ENCODE measurements around the gene OR6C70. TPM values are rescaled to one million over a fixed set of nuclear protein-coding genes. Genes with fewer than 3 reads are reported as not detected.

OR6C70 gene
- total and polyA plus RNA-seq, 9 of the 15 experiments (the other 6 are each of a cell fraction or from before 2014, with no cell fraction given), result not detected

DNA sequence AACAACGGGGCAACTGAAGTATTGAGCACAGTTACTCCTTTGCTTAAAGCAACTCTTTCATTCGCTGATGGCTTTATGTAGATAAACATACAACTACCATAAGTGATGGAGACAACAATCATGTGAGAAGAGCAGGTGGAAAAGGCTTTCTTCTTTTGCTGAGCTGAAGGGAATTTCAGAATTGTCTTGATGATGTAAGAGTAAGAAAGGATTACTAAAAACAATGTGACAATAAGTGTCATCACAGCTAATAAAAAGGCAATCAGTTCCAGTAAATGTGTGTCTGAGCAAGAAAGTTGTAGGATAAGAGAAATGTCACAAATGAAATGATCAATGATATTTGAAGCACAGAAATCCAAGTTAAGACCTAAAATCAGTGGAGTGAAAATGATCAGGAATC is 647 bp downstream of the OR6C70 start:
- WGBS (ENCODE audit: insufficient coverage, low coverage, missing lambda C conversion rate), result 3% methylated on average over 2 of the region's 2 CpGs
- in situ Hi-C loops (cut with MboI), result no loop called here
- FAIRE-seq (no peak), DNase-seq (ENCODE audit: extremely low read depth in 1 of 4, low spot score in 3 of 4) (no peak), ATAC-seq (no peak)
- Histone ChIP-seq H3K36me3 (ENCODE audit: control insufficient read depth, insufficient read depth, low read length) (no peaks in the 10 kb centered on the region), H3K4me1 (replicated peaks in 1 of 2; ENCODE audit: control insufficient read depth in 2 of 2, insufficient read depth in 2 of 2, low read length in 2 of 2) (no peaks in the 10 kb centered on the region), H3K4me2 (ENCODE audit: insufficient read depth, low read length) (no peak overlapping the region), H3K27ac (ENCODE audit: extremely low read depth, low read depth, low read length) (no peak overlapping the region), H3K9me3 (replicated peaks; ENCODE audit: control insufficient read depth, insufficient read depth, low read depth, low read length) (no peaks in the 10 kb centered on the region), H3K4me3 (no peak overlapping the region), H3K79me2 (ENCODE audit: control insufficient read depth, insufficient read depth, low read length) (no peaks in the 10 kb centered on the region), H3K9me1 (ENCODE audit: control insufficient read depth, insufficient read depth, low read length) (no peaks in the 10 kb centered on the region), H2AFZ (ENCODE audit: low read depth, low read length) (no peak overlapping the region), H3K9ac (ENCODE audit: insufficient read depth in 1 of 2, low read depth in 2 of 2, low read length in 2 of 2) (no peak overlapping the region), H4K20me1 (replicated peaks; ENCODE audit: control insufficient read depth, insufficient read depth, low read length) (no peaks in the 10 kb centered on the region), H3K27me3 (ENCODE audit: control insufficient read depth in 2 of 2, insufficient read depth in 2 of 2, low read length in 2 of 2) (no peaks in the 10 kb centered on the region; a peak in 1 of 5 replicates)
- CTCF ChIA-PET (ENCODE audit: low intra/inter-chr PET ratio), result no interaction called here
- intact Hi-C loops (cut with micrococcal nuclease), result no loop called here
- TF ChIP-seq BRD4 (IDR thresholded peaks at IDR 0.05) (no peak), CEBPG (CRISPR knock-in tag; IDR thresholded peaks at IDR 0.05) (no peak), CEBPG (tag; conservative IDR thresholded peaks at IDR 0.05 in 1 of 2, IDR thresholded peaks at IDR 0.05 in 1 of 2) (peak in 1 of 2 experiments; percentile 47; a peak in 1 of 4 replicates), TEAD4 (IDR thresholded peaks at IDR 0.05; ENCODE audit: low read length) (no peak), TEAD4 (CRISPR knock-in tag; IDR thresholded peaks at IDR 0.05; ENCODE audit: borderline replicate concordance) (no peak)
- TF ChIP-seq, protein P1, sequence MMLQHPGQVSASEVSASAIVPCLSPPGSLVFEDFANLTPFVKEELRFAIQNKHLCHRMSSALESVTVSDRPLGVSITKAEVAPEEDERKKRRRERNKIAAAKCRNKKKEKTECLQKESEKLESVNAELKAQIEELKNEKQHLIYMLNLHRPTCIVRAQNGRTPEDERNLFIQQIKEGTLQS (IDR thresholded peaks at IDR 0.05), result peak; percentile 32; the same call in 1 of the 2 replicates
- TF ChIP-seq, protein P1 (CRISPR knock-in tag; conservative IDR thresholded peaks at IDR 0.05), result no peak
- TF ChIP-seq, protein P2, sequence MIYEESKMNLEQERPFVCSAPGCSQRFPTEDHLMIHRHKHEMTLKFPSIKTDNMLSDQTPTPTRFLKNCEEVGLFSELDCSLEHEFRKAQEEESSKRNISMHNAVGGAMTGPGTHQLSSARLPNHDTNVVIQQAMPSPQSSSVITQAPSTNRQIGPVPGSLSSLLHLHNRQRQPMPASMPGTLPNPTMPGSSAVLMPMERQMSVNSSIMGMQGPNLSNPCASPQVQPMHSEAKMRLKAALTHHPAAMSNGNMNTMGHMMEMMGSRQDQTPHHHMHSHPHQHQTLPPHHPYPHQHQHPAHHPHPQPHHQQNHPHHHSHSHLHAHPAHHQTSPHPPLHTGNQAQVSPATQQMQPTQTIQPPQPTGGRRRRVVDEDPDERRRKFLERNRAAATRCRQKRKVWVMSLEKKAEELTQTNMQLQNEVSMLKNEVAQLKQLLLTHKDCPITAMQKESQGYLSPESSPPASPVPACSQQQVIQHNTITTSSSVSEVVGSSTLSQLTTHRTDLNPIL (CRISPR knock-in tag; IDR thresholded peaks at IDR 0.05), result no peak
- BruUV-seq (replicated peaks), result no TSS peak
- POLR2A ChIA-PET, result interaction anchor here (1.4 kb wide), 1 partner anchor 9 kb away, joined by 5 read pairs; no protein-coding TSS in a partner anchor

Data from K562 (cell line).